NOMO-1 treated with DMSO at 0.1 percent for 48 hours (cell line): ENCODE data around the gene MEN1.

ENCODE experiments used
- DNase-seq: peaks from one replicate; lab custom pipeline; 2025; ENCODE audit not compliant: unreplicated experiment; lab: John Stamatoyannopoulos, UW

The MEN1 gene

DNA sequence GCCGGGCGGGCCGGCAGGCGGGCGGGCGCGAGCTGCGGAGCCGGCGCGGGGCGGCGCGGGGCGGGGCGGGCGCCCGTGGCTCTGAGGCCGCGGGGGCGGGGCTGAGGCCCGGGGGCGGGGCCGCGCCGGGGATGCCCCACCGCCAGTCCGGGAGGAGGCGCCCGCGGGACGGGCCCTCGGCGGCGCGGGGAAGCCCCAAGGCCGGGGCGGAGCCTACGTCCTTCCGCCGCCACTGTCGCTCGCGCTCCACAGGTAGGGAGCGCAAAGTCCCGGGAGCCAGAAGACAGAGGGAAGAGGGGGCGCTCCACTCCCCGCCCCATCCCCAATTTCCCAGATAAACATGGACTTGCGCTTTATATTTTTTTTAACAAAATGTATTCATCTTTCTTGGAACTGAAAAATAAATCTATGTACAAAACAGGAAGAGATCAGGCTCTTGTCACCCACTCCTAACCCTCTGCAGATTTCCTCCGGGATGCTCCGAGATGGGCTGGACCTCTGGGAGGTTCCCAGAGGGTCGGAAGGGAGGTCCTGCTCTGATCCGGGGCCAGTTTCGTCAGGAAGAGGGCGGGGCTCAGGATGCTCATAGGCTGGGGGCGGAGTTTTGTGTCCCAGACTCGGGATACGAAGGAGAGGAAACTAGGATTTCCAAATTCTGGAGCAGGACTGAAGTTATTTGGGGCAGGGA, 7.0 kb downstream of the MEN1 start, which contains the start of gene MAP4K2:
MAP4K2 (minus strand) TSS at position 57 of the 688 bp plus-strand sequence. CDS start 65 bp downstream, outside the sequence.
- peak; percentile 70 for DNase-seq

DNA sequence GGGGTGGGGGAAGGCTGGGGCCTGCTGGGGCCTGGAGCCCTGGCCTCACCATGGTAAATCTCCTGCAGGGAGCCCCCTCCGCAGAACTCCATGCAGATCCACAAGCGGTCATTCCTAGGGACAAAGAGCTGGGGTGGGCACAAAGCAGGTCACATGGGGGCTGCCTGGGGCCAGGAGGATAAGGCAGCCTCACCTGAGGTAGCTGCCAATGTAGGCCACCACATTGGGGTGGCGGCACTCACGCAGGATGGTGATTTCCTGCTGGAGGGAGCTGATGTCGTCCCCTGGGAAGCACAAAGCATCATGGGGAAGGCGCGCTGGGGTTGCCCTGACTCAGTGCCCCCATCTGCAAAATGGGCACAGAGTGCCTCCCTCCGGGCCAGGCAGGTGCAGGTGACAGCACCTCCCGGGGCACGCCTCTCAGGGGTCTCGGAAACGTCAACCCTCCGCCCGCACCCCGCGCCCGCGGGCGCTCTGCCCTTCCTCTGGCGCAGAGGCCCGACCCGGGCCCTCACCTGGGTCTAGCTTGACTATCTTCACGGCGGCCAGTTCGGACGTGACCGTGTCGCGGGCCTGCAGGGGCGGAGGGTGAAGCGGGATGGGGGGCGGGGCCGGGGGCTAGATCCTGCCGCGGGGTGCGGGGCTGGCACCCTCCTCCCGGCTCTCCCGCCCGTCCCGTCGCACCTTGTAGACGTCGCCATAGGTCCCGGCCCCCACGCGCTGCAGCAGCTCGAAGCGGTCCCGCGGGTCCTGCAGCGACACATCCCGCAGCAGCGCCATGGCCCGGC, 7.8 kb downstream of the MEN1 start:
- DNase-seq: no peak

DNA sequence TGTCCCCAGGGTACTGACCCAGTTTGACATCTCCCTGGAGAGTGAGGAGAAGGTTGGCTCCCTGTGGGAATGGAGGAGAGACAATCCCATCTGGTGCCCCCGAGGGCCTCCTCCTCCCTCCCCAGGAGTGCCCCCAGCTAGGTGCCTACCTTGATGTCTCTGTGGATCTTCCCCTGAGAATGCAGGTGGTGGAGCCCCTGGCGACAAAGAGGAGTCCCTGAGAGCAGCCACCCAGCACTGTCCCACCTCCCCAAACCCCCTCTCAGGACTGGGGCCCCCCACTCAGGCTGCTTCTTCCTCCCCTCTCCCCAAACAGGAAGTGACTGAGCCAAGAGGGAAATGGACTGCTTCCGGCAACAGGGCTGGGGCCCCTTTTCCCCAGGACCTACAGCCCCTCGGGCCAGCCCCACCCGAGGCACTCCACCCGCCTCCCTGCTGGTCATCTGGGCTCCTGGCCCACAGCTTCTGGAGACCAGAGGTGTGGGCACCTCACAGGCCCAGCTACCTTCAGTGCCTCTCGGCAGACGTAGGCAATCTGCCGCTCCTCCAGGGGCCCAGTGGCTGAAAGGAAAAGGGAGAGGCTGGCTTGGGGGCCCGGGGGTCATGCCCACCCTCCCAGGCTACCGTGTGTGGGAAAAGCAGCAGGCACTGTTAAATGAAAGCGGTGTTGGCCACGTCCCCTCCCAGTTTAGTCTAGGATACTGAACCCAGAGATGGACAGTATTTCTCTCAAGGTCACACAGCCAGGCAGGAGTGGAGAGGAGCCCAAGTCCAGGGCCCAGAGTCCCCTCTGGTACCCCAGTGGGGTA, 8.6 kb downstream of the MEN1 start:
- DNase-seq: peak; percentile 1

DNA sequence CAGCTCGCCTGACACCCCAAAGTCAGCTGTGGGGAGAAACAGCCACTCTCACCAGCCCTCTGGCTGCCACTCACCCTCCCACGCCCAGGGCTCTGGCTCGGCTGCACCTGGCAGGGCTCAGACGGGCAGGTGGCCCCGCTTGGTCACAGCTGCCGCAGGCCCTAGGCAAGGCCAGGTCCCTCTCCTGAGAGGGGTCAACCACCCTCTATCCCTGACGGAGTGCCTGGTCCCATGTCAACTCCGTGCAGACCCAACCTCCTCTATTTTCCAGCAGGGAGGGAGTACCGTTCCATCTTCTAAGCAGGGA, 9.2 kb downstream of the MEN1 start:
- no peak for DNase-seq

DNA sequence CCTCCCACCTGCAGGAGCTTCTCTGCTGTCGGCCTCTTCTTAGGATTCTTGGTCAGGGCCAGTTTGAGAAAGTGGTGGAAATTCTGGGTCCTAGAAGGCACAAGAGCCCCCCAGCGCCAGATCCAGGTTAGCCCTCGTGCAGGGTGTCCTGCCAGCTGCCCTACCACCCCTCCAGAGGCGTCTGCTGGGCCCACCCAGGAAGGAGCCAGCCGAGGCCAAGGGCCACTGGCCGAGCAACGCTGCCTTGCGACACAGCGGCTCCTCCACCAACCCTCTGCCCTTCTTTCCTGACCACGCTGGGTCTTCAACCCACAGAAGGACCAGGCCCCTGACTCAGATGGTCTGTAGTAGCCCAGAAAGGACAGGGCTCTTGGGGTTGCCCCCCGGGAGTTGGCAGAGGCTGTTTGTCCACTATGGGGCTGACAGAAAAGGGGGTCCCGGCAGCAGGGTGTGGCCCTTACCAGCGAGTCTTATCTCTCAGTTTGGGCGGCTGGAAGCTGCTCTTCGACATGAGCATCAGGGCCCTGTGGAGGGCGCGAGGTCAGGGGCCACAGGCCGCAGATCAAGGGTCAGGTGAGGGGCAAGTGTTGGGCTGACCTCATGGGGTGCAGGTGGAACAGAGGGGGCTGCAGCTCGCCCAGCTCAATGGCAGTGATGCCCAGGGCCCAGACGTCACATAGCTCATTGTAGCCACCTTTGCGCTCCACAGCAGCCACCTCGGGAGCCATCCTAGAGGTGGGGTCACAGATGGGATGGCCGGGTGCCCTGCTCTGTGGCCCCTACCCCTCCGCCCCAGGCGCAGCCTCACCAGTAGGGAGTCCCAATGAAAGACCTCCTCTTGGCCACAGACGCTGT, 9.8 kb downstream of the MEN1 start:
- DNase-seq: no peak

DNA sequence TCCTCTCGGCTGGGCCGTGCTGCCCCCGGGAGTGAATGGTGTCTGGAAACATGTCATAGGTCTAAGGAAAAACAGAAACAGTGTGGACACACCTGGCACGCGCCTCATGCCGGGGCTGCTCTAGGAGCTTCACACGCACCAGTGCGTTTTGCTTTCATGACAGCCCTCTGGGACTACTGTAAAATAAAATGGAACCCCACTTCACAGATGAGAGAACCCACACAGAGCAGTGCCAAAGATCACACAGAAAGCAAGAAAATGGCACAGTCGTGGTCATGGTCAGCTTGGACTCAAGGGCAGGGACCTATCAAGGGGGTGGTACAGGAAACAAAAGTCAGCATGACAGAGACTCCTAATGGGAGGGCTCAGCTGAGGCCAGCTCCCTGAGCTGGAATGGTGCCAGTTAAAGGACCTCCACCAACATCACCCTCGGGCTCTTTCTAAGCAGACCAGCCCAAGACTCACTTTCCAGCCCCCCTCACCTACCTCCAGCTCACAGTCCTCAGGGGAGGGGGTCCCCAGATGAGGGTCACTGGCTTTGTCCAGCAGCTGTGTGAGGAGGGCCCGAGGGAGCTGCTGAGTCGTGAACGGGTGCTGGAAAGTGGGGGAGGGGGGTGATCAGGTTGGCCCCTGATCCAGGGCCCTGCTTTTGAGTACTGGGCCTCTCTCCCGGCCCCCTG, 10.6 kb downstream of the MEN1 start:
- no peak for DNase-seq

DNA sequence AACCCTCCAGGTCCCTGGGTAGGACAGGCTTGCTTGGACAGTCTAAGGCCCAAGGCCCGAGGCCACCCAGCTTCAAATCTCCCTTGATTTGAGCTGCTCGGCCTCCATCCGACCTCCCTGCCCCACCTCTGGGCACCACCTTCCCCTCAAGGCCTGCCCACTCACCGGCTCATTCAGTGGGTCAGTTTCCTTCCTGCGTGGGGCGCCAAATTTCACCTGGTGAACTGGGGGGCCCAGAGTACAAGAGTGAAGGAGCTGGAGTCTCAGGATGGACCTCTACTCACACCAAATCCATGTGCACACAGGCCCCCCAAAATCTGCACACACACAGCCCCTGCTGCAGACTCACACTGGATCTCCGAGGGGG, 11.1 kb downstream of the MEN1 start:
- no peak for DNase-seq

DNA sequence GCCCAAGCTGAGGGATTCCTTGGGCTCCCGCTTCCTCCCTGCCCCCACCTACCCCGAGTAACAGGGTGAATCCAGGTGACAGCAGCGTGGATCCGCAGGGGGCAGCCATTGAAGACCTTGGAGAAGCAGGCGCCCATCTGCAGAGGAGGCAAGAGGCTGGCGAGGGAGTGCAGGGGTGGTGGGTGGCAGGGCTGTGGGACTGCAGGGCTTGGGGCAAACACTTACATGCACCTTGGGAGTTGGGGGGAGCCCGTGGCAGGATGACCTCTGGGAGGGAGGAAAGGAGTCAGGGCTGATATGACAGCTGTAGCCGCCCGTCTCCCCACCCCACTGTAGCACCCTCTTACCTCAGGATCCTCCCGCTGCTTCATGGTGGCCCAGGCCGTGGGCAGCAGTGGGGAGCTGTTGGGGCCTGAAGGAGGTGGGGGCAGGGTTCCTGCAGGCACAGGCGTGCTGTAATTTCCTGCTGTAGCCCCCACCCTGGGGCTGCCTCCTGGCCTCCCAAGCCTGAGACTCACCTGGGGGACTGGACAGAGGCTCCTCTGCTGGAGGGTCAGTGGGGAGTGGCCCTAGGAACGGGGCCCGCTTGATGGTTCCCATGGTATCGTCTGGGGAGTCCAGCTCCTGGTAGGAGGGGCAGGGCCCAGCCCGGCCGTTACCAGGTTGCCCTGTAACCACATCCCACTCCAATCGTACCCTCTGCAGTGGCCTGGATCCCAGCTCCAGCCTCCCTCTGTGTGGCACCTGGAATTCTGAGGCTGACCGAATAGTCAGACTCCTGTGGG, 13.4 kb downstream of the MEN1 start:
- no peak for DNase-seq

DNA sequence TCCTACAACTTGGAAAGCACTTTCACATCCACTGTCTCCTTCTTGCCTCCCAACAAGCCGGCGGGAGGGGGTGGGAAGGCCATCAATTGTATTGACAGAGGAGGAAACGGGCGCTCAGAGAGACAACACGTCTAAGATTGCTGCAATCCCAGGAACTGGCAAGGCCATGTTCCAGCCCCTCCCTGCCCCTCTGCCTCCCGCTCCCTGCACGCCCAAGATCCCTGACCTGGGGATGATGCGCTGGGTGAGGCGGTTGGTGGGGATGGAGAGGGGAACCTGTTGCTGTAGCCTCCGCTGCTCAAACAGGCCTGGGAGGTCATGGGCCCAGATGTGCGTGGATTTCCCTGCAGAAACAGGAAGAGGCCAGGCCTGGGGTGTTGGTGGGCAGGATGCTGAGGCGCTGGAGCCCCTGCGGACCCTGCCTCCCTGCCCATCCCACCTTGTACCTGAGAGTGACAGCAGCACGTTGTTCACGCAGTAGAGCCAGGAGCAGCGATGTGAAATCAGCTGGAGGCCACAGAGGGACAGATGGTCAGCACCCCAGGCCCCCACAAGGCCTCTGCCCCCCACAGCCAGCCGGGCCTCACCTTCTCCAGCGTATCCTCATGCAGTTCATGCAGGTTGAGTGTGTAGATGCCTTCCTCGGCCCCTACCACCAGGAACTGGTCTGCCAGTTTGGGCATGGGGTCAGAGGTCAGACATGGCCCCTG, 14.1 kb downstream of the MEN1 start:
- DNase-seq: no peak

DNA sequence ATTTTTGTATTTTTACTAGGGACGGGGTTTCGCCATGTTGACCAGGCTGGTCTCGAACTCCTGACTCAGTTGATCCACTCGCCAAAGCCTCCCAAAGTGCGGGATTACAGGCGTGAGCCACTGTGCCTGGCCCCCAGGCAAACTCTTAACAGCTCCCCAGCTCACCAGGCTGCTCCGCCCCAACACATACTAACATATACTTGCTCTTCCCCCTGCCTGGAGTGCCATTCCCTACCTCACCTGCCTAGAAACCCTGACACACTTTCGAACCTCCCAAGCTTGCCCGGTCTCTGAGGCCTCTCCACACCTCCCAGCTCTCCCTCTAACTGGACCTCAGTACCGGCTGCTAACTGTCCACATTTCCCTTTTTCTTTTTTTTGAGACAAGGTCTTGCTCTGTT, 15.8 kb downstream of the MEN1 start:
- DNase-seq: no peak

DNA sequence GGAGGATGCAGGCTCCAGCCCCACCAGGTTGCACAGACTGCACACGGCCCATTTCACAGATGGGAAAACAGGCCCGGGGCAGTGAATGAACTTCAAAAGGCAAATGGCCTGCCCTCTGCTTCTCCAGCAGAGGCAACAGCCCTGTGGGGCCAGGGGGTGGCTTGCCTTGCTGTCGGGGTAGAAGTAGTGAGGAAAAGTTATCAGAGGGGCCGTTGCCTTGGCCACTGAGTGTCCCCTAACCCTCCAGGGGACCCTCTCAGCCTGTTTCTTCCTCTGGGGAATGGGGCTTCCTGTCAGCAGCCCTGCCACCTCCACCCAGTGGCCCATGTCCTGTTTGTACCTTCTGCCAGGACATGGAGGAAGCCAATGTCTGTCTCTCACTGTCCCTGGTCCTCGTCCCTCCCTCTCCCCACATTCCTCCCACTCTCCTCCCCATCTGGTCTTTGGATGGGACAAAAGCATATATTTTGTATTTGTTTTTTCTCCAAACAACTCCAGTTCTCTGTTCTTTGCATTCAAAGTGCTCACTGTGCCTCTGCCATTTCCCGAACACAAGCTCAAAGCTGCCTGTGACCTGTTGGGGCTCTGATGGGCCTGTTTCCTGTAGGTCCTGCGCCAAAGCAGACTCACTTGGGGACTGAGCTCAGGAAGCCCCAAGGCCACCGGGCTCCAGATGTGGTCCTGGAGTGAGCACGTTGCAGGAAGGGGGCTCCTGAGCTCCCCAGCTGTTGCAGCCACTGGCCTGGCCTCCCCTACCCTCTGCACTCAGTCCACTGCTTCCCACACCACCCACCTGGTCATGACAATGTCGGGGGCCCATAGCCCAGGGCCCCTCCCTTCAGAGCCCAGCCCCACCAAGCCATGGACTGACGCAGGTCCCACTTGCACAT, 16.8 kb downstream of the MEN1 start:
- no peak for DNase-seq

DNA sequence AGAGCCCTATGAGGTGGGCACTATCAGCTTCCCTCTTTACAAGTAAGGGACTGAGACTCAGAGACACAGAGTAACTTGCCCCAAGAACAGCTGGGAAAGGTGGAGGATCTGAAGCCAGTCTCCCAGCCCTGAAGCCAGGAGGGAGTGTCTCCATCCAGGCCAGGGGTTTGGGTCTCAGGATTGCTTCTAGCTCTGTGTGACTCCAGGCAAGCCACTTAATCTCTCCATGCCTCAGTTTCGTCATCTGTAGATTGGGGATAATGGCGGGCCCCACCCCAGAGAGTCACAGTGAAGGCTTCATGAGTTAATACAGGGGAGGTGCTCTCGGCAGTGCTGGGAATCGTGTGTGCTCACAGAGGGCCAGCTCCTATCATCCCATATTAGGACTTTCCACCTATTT, 17.9 kb downstream of the MEN1 start:
- DNase-seq: no peak

DNA sequence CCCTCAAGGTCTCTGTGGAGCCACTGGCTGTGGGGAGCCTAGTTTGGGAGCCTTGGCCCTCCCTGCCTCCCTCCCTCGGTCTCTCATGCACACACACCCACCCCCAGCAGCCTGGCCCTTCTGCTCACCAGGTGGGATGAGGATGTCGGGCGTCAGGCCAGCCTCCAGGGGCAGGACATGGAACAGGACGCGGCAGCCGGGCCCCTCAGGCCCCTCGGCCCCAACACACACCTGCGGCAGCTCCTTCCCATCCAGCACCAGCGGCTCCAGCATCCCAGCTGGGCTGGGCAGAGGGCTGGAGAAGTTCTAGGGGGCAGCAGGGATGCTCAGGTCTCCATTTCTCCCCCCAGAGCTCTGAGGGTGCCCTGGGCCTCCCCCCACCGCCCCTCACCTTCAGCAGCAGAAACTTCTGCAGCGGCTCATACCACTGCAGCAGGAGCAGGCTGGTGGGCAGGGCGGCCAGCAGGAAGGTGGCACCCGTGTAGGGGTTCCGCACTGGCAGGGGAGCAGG, 18.5 kb downstream of the MEN1 start:
- no peak for DNase-seq

DNA sequence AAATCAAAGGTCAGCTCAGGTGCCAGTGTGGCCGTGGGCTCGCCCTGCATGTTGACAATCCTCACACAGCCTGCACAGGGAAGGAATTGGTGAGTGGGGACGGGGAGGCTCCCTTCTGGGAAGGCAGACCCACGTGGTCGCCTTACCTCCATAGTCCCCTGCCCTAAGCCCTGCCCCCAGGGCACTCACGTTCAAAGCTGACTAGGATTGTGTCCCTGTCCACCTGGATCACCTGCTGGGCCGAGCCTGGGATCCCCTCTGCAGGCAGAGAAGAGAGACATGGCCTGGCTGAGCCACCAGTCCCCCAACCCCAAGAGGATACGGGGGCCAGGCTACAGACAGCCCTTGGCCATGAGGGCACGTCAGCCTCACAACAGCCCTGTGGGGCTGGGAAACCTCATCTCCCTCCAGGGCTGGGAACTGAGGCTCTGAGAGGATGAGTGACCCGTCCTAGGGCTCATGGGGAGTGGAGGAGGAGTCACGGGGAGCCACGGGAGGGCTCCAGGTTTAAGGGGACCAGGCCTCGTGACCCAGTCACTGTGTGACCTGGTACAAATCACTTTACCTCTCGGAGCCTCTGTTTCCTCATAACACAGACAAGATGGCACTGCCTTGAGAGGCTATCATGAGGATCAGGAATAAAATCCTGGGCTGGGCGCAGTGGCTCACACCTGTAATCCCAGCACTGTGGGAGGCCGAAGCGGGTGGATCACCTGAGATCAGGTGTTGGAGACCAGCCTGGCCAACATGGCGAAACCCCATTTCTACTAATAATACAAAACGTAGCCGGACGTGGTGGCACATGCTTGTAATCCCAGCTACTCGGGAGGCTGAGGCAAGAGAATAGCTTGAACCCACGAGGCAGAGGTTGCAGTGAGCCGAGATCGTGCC, 19.9 kb downstream of the MEN1 start:
- no peak for DNase-seq

DNA sequence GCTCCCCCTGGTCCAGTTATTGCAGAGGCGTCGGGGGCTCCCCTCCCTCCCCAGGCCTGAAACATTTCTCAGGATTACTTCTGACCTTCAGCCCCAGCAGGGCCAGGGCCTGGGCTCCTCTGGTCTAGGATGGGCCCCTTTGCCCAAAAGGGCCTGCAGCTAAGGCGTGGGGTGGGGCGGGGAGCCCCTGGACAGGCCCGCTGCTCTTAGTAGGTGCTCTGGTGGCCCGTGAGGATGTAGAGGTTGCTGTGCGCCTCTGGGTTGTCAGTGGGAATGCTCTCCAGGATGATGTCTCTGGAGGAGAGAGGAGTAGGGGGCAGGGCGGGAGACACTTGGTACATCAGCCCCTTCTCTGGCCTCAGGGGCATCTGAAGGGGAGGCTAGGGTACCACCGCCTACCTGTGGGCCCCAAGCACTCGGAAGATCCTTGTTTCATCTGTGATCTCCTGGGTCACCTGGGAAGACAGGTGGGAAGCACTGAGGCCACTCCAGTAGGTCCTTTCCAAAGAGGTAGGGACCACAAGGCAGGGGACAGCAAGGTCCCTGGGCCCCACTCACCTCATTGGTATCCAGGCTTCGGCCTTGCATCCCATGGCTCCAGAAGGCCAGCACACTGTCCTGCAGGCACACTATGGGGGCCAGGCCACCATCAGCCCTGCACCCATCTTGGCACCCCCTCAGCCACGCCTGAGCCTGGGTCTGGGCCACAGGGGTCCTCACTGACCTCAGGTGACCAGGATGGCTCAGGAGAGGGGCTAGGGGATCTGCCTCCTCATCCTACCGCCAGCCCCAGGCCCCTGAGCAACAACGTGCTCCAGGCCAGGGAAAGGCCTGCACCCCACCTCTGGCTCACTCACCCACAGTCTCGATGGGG, 20.8 kb downstream of the MEN1 start:
- no peak for DNase-seq
